Measurements from ENCODE around the gene PNLIPRP2.

The PNLIPRP2 gene

DNA sequence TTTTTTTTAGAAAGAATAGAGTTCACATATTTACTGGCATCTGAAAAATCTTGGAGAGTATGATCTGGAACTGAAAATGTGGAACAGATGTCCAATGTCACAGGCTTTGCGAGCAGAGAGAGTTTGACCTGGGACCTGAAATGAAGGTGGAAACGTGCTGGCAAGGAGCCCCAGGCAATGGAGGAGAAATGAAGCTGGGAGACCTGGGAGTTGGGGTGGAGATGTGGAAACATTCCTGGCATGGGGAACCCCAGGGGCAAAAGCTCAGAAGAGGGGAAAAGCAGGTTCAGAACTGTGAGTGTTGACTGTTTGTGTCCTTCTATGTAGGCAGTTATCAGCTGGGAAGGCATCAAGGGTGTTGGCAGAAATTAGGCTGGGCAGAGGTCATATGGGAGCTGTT lies 7.3 kb upstream of the PNLIPRP2 start:
- DNase-seq: no peak

DNA sequence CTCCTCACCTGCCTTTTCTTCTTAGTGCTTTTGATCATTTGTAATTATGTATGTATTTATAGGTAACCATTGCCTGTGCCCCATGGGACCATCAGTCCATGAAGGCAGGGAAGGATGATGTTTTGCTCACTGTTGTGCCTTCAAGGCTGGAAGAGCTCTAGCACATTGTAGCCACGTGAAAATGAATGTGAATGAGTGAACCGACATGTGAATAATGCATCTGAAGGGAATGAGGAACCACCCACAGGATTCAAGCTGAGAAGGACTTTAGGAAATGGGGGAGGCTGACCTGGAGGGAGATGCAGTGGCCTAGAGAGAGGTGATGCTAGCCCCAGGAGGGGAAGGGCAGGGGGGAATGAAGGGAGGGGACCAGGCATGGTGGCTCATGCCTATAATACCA lies 6.0 kb upstream of the PNLIPRP2 start:
- DNase-seq: no peak

DNA sequence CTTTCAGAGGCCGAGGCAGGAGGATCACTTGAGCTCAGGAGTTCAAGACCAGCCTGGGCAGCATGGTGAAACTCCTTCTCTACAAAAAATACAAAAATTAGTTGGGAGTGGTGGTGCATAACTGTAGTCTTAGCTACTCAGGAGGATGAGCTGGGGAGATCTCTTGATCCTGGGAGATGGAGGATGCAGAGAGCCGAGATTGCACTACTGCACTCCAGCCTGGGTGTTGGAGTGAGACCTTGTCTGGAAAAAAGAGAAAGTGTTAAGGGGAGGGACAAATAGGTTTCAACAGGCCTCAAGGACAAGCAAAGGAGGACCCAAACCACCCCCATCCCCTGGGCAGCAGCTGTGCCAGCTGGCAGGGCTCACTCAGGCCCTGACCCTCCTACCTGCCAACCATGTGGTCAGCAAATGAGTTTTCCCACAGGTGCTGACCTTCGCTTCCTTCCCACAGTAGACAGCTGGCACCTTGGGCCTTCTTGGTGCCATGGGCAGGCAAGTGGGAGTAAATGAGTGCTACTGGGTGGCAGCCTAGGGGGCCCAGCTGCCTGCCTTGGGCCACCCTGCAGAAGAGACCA lies 5.5 kb upstream of the PNLIPRP2 start:
- no peak for DNase-seq

DNA sequence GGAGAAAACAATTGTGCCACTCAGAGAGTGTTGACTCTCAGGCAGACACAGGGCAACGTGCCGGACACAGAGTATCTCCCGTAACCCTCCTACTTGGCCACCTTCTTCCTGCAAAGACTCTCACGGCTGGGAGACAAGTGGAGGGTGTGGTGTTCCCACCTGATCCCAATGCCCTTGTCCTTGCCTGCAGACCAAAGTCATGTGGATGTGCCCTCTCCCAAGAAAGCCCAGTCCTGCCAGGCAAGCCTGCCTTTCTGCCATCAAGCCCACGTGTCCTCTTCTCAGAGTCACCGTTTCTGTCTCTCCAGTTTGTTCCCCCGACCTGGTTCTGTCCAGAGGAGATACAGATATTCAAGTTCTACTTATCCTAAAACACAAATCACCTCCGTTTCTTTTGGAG lies 723 bp downstream of the PNLIPRP2 start:
- DNase-seq: no peak

DNA sequence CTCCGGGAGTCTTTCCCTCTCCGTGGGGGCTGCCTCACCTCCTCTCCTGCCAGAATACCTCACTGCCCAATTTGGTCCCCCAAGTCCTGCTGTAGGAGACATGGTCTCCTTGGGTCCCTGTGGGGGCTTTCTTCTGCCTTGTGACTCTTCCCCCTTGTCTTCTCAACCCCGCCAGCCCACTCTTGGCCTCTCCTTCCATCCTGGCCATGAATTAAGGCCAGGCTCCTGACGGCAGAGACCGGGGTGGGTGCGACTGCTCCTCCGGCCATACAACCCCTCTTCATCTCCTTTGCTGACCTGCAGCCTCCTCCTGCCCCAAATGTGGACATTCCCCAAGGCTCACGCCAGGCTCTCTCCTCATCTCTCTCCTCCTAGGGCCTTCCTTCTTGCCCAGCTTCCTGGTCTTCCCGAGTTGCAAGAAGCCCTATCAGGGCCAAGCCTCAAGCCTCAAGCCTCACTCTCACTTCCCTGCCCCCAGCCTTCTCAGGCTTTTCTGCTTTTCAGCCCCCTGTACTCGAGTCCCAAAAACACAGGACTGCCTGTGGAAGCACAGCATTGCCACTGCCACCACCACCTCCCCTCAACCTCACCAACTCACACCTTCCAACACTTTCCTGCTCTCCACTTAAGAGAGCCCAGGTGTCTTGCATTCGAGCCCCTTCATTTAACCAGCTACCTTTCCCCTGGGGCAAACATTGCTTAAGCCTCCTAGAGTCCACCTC lies 1.3 kb downstream of the PNLIPRP2 start:
- DNase-seq: no peak

DNA sequence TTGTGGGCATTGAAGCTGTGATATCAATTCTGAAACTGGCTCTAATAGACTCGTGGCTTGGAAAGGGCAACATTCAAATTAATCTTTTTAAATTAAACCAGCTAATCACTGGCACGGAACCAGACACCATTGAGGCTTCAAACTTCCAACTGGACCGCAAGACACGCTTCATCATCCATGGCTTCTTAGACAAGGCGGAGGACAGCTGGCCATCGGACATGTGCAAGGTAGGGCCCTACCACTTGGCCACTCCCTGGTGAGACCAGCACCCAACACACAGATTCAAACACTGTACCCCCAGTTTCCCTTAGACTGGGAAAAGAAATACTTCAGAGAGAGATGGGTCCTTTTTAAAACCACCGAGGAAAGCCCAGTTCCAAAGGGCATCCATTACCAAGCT lies 5.1 kb downstream of the PNLIPRP2 start:
- DNase-seq: no peak

GRCh38 chr10:116626815-116627214 lies 6.1 kb downstream of the PNLIPRP2 start:
- no peak for DNase-seq

- no peak for DNase-seq
Measured at GRCh38 chr10:116627386-116627933, 6.7 kb downstream of the PNLIPRP2 start.

GRCh38 chr10:116629340-116629739 lies 8.6 kb downstream of the PNLIPRP2 start:
- no peak for DNase-seq

GRCh38 chr10:116630020-116630419 lies 9.3 kb downstream of the PNLIPRP2 start:
- no peak for DNase-seq

- DNase-seq: no peak
Measured at GRCh38 chr10:116631871-116632295, 11.1 kb downstream of the PNLIPRP2 start.

GRCh38 chr10:116632596-116633215 lies 12.0 kb downstream of the PNLIPRP2 start:
- no peak for DNase-seq

GRCh38 chr10:116633216-116633600 lies 12.5 kb downstream of the PNLIPRP2 start:
- DNase-seq: no peak

- DNase-seq: no peak
Measured at GRCh38 chr10:116634126-116634975, 13.6 kb downstream of the PNLIPRP2 start.

DNA sequence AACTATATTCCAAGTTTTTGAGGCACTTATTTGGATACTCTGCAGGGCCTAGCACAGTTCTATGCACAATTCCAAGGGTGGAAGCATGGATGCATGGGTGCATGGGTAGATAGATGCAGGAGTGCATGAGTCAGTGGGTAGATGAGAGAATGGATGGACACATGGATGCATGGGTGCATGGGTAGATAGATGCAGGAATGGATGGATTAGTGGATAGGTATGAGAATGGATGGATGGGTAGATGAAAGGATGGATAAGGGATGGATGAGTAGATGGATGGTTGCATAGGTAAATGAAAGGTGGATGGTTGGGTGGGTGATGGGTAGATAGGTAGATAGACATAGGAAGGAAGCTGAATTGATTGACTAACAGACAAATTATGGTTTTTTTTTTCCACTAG lies 15.6 kb downstream of the PNLIPRP2 start:
- no peak for DNase-seq

- DNase-seq: no peak
Measured at GRCh38 chr10:116636976-116637375, 16.2 kb downstream of the PNLIPRP2 start.

- no peak for DNase-seq
Measured at GRCh38 chr10:116637830-116638229, 17.1 kb downstream of the PNLIPRP2 start.

- no peak for DNase-seq
Measured at GRCh38 chr10:116646502-116646901, 25.7 kb downstream of the PNLIPRP2 start.

GRCh38 chr10:116648903-116649302 lies 28.1 kb downstream of the PNLIPRP2 start:
- DNase-seq: no peak

GRCh38 chr10:116653885-116654284 lies 33.1 kb downstream of the PNLIPRP2 start:
- no peak for DNase-seq

DNA sequence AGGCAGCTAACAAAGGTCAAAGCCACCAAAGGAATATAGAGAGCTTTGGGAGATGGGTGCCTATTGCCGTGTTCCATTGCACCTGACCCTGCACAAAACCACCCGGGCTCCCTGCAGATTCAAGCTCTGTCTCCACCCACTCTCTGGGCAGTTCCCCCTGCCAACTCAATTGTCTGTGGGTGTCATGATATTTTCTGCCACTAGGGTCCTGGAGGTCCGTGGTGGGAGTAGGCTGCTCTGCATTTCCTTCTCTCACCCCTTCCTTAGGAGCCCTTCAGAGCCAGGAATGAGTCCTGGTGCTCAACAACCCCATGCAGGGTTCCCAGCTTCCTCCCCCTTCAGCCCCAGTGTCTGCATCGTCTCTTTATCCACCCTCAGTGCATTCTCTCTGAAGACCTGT lies 34.1 kb downstream of the PNLIPRP2 start:
- no peak for DNase-seq

GRCh38 chr10:116655568-116655967 lies 34.8 kb downstream of the PNLIPRP2 start:
- no peak for DNase-seq

DNA sequence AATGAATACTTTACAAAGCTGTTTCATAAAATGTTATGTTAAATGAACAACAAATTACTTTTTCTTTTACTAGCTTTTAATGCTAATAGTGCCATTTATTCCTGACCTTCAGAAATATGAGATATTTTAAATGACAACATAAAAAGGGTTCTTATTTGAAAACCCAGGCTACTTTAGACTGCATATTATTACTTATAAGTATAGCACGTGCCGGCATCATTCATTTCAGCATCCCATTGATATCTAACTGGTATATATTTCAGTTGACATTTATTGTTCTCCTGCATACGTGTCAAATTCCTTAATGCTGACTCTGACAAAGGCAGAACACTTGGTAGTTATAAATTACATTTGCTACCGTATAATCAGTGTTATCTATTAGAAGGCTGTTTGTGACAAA lies 35.3 kb downstream of the PNLIPRP2 start:
- no peak for DNase-seq
